KOPT-K1 (cell line): ENCODE measurements around the gene NUP210L.

Experiments
- H3K27ac ChIP-seq: fragments of 200-600 bp; sonication (generic); 2 replicates; pipeline ENCODE4 v1.5.1; 2016; ENCODE audit warnings: antibody characterized with exemption, mild to moderate bottlenecking, low read depth, low read length; ENCODE audit not compliant: poor library complexity, severe bottlenecking
- H3K36me3 ChIP-seq: fragments of 200-600 bp; sonication (generic); 2 replicates; pipeline ENCODE4 v1.5.1; 2017; ENCODE audit warnings: antibody characterized with exemption, mild to moderate bottlenecking, low read length, moderate library complexity; ENCODE audit not compliant: insufficient read depth
- H3K9me3 ChIP-seq: fragments of 200-600 bp; sonication (generic); 2 replicates; pipeline ENCODE4 v1.5.1; 2017; ENCODE audit warnings: antibody characterized with exemption, low read length, mild to moderate bottlenecking; ENCODE audit not compliant: insufficient read depth, poor library complexity, severe bottlenecking

NUP210L gene

GRCh38 chr1:153962088-153963029 lies 192.5 kb downstream of the NUP210L start:
- H3K27ac ChIP-seq, result peak overlapping the region; percentile 79
- peaks cover 17% of the 10 kb centered on the region; the same call in 1 of the 2 replicates for H3K36me3 ChIP-seq
- H3K9me3 ChIP-seq, result no peaks in the 10 kb centered on the region

- H3K36me3 ChIP-seq, result peaks cover 17% of the 10 kb centered on the region; the same call in 1 of the 2 replicates
- no peak overlapping the region for H3K27ac ChIP-seq
- no peaks in the 10 kb centered on the region for H3K9me3 ChIP-seq
These were observed 193.5 kb downstream of the NUP210L start for GRCh38 chr1:153961421-153961820.

GRCh38 chr1:153960206-153960605 lies 194.7 kb downstream of the NUP210L start:
- no peak overlapping the region for H3K27ac ChIP-seq

GRCh38 chr1:153959454-153959853 lies 195.4 kb downstream of the NUP210L start:
- Histone ChIP-seq H3K36me3 (peaks cover 23% of the 10 kb centered on the region; the same call in 1 of the 2 replicates), H3K27ac (no peak overlapping the region), H3K9me3 (no peaks in the 10 kb centered on the region)

More at GRCh38 chr1:153960206-153960605, 194.7 kb downstream of the NUP210L start:
- H3K9me3 ChIP-seq, result no peaks in the 10 kb centered on the region
- peaks cover 17% of the 10 kb centered on the region; the same call in 1 of the 2 replicates for H3K36me3 ChIP-seq

- H3K27ac ChIP-seq, result no peak overlapping the region
- peaks cover 28% of the 10 kb centered on the region for H3K36me3 ChIP-seq
- no peaks in the 10 kb centered on the region for H3K9me3 ChIP-seq
These were observed 196.0 kb downstream of the NUP210L start for GRCh38 chr1:153958961-153959260.

- Histone ChIP-seq H3K27ac (peak within 1 kb of the TSS; percentile 86), H3K9me3 (no peaks in the 10 kb centered on the region), H3K36me3 (peaks cover 34% of the 10 kb centered on the region)
These were observed 196.5 kb downstream of the NUP210L start, which contains the start of gene CRTC2 for GRCh38 chr1:153958111-153958960. Gene CRTC2, minus strand, starts transcription at chr1:153958612. Its CDS starts 115 bp downstream, at chr1:153958497.

GRCh38 chr1:153957744-153958110 lies 197.1 kb downstream of the NUP210L start:
- Histone ChIP-seq H3K36me3 (peaks cover 38% of the 10 kb centered on the region), H3K9me3 (no peaks in the 10 kb centered on the region), H3K27ac (peak overlapping the region; percentile 86)

- H3K9me3 ChIP-seq, result no peaks in the 10 kb centered on the region
- peaks cover 44% of the 10 kb centered on the region for H3K36me3 ChIP-seq
- H3K27ac ChIP-seq, result peak overlapping the region; percentile 86
These were observed 197.7 kb downstream of the NUP210L start for GRCh38 chr1:153956997-153957715.

GRCh38 chr1:153954826-153955225 lies 200.0 kb downstream of the NUP210L start:
- H3K27ac ChIP-seq, result no peak overlapping the region
- no peaks in the 10 kb centered on the region for H3K9me3 ChIP-seq
- H3K36me3 ChIP-seq, result peaks cover 57% of the 10 kb centered on the region

- Histone ChIP-seq H3K9me3 (no peaks in the 10 kb centered on the region), H3K36me3 (peaks cover 59% of the 10 kb centered on the region), H3K27ac (no peak overlapping the region)
These were observed 201.0 kb downstream of the NUP210L start for GRCh38 chr1:153953859-153954365.

- no peaks in the 10 kb centered on the region for H3K9me3 ChIP-seq
- no peak overlapping the region for H3K27ac ChIP-seq
- H3K36me3 ChIP-seq, result peaks cover 73% of the 10 kb centered on the region
These were observed 203.1 kb downstream of the NUP210L start for GRCh38 chr1:153951801-153952200.

- Histone ChIP-seq H3K36me3 (peaks cover 73% of the 10 kb centered on the region), H3K9me3 (no peaks in the 10 kb centered on the region), H3K27ac (no peak overlapping the region)
These were observed 203.7 kb downstream of the NUP210L start for GRCh38 chr1:153951183-153951582.

- Histone ChIP-seq H3K36me3 (peaks cover 65% of the 10 kb centered on the region), H3K9me3 (no peaks in the 10 kb centered on the region), H3K27ac (peak within 1 kb of the TSS; percentile 86)
These were observed 208.1 kb downstream of the NUP210L start, which contains the start of gene DENND4B for GRCh38 chr1:153946622-153947241. Gene DENND4B, minus strand, starts transcription at chr1:153946718. Its CDS starts 2,344 bp downstream, at chr1:153944374.
